ENCODE measurements around the gene MBD4.
"Not testable (repeated sequence)": the region's sequence is repeated elsewhere in the genome, so short reads cannot be mapped to it uniquely, and the experiment has no call there.

The MBD4 gene

DNA sequence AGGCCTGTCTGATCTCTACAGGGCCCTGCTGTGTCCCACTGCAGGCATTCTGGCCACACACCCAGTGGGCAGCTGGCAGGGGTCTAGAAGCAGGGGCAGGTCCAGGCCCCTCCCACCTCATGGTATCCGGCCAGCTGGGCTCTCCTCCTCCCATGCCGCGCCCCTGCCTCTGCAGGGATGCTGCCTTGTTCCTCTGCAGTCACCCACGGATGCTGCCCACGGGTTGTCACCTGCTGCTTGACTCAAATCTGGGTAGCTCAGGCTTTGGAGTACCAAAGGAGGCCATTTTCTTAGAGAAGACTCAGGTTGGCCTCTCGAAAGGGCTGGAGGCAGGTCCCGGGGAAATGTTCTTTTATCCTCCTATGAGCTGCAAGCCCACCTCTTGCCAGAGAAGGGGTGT is 36.3 kb downstream of the MBD4 start:
- no peak for DNase-seq

DNA sequence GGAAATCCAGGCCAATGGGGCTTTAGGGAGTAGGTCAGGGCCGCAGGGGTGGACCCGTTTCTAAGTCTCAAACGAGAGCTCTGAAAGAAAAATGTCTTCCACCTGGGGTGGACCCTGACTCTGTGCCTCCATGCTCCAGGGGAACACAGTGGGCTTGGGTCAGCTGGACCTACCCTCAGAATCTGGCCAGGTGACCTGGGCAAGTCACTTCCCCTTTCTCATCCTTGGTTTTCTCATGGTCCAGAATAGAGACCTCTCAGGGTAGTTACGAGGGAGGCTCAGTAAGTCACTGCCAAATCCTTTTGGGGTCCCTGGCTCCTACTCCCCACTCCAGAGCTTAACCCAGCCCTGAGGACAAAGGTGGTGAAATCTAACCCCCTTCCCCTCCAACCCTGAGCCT is 37.1 kb downstream of the MBD4 start:
- DNase-seq, result no peak

DNA sequence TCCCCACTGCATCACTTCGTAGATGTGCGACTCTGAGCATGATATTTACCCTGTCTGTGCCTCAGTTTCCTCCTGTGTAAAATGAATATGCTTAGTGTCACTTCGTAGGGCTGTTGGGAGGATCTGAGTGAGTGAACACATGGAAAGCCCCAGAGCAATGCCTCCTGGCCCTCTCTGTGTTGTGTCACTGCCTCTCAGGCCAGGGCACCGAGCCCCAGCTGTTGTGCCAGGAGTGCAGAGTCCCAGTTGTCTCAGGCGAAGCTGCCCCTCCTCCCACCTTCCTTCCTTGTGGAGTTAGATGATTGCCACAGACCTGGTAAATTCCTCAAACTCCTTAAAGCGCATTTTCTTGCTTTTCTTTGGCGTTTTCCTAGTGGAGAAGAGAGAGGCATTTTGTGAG is 37.5 kb downstream of the MBD4 start:
- DNase-seq, result no peak

DNA sequence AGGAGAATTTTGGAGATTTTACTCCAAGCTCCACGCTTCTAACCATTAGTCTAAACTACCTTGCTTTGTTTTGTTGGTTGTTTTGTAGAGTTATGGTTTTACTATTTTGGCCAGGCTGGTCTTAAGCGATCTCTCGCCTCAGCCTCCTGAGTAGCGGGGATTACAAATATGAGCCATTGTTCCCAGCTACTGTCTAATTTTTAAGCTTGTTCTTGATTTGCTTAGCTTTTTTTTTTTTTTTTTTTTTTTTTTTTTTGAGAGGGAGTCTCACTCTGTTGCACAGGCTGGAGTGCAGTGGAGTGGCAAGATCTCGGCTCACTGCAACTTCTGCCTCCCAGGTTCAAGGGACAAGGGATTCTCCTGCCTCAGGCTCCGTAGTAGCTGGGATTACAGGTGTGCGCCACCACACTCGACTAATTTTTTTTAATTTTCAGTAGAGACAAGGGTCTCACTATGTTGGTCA is 39.8 kb downstream of the MBD4 start:
- no peak for DNase-seq

DNA sequence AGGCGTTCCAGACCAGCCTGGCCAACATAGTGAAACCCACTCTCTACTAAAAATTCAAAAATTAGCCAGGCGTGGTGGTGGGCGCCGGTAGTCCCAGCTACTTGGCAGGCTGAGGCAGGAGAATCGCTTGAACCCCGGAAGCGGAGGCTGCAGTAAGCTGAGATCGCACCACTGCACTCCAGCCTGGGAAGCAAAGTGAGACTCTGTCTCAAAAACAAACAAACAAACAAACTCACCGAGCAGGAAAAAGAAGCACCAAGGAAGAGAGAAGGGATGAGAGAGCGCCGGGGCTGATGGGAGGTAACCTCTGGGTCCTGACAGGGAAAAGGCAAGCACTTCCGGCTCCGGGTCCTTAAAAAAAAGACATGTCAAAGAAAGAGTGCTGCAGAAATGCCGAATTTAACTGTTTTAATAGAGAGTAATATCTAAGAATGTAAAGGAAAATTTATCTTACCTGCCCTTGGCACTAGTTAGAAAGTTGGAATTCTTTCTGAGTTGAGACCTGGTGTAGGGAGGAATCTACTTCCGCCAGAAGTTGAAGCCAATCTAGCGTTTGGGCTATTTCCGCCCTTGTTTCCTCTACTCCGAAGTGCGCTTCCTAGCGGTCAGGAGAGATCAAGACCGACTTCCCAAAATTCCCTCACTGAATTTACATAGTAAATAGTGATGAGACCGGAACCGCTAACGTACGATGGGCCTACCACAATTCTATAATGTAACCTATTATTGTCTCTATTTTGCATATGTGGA is 40.4 kb downstream of the MBD4 start:
- DNase-seq, result peak; percentile 87

DNA sequence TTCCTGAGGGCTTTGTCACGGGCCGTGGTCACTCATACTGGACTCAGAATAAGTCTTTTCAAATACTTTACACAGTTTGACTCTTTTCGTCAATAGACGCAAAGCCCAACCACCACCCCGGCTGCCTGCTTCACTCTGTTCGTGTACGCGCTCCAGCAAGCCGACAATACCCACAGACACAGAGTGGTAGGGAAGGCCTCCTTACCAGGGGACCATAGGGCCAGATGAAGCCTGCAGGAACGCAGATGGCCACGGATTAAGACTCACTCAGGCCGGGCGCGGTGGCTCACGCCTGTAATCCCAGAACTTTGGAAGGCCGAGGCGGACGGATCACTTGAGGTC is 41.0 kb downstream of the MBD4 start:
- peak; percentile 2 for DNase-seq

DNA sequence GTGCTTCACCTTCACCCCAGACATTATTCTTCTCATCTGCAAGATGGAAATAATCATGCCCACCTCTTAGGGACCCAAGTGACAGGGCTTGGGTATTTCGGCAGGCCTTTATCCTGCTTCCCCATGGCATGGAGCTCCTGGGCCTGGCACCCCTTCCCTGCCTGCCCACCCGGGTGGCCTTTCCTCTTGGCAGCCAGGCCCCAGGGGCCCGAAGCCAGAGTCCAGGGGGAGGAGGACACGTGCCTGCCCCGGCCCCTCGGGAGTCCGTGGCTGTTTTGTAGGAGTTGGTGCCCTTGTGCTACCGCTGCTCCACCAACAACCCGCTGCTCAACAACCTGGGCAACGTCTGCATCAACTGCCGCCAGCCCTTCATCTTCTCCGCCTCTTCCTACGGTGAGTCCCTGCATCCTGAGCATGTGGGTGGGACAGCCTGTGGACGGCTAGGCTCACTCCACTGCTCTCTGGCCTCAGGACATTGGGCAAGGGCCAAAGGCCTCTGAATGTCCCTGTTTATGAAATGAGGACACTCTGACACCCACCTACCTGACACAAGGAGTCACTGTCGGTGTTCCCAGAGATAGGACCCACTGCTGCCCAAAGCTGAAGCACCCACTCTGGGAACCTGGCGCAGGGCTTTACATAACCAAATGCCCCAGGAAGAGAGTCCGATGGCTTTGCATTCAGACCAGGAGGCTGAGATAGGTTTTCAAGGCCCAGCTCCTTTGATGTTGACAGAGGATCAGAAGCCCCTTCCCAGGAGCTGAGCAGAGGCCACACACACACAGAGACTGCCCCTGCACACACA is 45.8 kb downstream of the MBD4 start:
- not testable (repeated sequence) for DNase-seq

DNA sequence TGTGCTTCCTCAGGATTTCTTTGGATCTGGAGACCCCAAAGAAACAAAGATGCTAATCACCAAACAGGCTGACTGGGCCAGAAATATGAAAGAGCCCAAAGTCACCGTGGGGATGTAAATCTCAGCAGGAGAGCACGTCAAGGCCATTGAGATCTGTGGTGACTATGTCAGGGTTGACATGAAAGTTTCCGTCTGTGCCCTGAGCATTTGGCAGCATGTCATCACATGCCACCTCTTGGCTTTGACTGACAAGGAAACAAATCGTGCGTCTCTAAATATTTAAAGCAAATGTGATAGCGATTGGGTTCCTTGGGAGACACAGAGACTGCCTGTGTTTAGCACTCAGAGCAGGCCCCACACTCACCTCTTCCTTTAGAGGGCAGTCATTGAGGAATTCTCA is 46.5 kb downstream of the MBD4 start:
- no peak for DNase-seq

DNA sequence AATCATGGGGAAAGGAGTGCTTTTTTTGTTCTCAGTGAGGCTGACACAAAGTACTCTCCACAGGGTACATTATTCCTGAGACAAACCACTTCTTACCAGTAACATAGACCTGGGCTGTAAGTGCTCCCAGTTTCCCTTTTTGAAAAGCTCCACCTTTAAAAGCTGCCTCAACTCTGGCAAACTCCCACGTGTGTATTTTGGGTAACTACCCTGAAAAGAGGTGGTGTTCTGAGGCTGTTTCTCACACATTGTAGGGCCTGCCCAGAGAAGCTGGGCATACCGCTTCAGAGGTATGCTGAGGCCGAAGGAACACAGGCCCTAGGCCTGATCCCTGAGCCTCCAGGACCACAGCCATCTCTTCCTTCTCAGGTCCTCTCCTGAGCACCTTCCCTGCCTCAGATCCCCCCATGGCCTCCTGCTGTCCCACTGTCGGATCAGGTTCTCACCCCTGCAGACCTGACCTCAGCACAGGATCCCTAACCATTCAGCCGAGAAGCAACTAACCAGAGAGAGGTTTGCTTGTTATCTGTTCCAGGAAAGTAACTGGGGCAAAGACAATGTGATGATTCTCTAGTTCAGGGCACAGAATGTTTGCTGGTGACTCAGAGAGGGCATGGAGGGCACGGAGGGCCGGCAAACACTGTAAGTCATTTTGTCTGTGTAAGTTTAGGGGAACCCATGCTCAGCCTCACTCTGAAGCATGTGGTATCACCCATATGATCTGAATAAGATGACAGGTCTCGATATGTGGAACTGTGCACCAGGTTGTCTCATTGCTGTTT is 47.5 kb downstream of the MBD4 start:
- not testable (repeated sequence) for DNase-seq

DNA sequence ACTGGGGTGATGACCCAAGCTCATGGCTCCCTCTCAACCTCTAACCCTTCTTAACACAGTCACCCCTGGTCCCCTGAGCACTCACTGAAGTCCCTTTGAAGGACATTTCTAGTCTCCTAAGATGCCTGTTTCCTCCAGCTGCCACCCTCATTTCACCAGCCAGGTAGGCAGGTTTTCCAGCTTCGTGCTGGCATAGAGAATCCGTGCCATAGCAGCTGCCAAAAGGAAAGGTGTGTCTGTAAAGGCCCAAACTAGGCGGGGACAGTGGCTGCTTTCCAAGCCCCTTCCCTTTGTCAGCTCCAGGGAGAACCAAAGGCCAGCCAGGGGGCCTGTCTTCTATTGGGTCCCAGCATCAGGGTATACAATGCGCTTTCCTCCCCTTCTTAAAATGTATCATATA is 48.2 kb downstream of the MBD4 start:
- DNase-seq, result not testable (repeated sequence)

DNA sequence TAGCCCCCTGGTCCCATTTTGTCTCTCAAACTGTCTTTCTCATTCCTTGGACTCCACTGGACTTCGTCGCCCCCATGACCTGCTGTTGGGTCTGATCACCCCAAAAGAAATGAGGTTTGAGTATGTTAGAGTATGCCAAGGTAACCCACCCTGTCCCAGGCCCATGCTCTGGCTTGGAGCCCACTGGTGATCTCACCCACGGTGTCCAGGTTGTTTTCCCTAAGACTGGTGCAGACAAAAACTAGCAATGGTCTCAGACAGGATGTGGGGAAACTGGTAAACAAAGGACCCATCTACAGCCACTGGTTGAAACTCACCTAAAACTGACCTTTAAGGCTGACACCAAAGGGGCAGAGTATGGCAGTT is 50.2 kb downstream of the MBD4 start:
- no peak for DNase-seq

DNA sequence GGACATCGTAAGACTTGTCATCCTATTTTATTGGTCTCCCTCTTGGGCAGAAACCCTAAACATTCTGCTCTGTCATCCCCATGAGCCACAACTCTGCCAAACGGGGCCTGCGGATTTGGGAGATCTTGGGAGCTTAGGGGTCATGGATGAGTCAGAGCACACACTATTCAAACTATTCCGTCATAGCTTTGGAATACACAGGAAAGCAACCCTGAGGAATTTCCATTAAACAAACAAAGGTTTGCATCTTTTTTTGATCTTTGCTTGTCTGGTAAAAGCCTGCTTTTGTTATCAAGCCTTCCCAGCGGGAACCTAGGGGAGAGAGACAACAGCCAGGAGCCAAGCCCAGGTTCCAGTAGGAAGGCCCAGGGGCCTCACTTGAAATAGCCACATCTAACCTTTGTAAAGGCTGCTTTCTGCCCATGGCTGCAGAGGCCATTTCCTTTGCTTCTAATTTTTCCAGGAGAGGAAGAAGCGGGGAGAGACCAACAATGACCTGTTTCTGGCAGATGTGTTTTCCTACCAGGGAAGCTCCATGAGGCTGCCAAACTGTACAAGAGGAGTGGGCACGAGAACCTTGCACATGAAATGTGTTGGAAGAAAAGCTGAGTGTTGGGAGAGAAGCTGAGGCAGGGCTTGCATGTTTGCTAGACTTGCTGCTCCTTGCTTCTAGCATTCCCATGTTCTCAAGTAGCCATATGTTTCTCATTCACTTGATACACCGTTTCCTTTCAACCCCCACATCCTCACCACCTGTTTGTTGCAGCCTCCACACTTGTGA is 50.8 kb downstream of the MBD4 start:
- DNase-seq, result not testable (repeated sequence)

DNA sequence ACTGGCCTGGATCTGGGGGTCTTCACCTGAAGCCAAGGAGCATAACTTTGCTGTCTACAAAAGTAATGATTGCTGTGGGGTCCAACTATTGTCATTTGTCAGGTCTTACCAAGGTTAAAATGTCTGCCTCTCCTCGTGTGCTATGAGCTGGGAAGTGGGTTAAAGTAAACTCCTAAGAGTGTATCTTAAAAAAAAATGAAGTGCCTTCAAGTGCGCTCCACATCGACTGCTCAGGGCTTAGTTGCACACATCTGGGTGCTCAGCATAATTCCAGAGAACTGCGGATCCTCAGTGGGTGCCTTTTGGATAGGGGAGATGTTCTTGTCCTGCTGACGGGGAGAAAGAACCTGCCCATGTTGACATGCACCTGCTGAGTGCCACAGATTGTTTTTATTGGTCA is 52.3 kb downstream of the MBD4 start:
- no peak for DNase-seq

DNA sequence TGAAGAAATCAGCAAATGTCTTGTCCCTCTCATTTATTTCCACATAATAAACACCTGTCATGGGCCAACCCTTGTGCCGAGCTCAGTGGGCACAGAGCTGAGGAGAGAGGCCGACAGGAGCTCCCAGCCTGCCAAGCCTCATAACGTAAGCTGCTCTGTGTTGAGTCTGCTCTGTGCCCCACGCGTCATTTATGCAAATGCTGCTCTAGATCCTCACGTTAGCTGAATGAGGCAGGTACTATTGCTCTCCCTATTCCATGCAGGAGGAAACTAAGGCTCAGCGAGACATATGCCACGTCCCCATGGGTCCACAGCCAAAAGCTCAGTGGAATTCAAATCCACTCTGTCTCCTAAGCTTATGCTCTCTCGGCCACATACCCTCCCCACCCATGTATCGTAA is 52.8 kb downstream of the MBD4 start:
- no peak for DNase-seq

DNA sequence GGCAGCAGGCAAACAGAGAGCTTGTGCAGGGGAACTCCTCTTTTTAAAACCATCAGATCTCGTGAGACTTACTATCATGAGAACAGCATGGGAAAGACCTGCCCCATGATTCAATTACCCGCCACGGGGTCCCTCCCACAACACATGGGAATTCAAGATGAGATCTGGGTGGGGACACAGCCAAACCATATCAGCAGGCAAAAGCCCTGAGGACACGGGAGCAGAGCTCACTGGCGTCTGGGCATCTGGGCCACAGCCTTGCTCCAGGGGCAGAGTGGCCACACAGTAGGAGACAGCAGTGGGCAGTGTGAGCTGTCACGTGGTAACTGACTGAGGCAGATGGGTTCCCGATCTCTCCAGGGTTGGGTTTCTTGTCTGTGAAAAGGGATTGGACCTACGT is 54.2 kb downstream of the MBD4 start:
- not testable (repeated sequence) for DNase-seq

DNA sequence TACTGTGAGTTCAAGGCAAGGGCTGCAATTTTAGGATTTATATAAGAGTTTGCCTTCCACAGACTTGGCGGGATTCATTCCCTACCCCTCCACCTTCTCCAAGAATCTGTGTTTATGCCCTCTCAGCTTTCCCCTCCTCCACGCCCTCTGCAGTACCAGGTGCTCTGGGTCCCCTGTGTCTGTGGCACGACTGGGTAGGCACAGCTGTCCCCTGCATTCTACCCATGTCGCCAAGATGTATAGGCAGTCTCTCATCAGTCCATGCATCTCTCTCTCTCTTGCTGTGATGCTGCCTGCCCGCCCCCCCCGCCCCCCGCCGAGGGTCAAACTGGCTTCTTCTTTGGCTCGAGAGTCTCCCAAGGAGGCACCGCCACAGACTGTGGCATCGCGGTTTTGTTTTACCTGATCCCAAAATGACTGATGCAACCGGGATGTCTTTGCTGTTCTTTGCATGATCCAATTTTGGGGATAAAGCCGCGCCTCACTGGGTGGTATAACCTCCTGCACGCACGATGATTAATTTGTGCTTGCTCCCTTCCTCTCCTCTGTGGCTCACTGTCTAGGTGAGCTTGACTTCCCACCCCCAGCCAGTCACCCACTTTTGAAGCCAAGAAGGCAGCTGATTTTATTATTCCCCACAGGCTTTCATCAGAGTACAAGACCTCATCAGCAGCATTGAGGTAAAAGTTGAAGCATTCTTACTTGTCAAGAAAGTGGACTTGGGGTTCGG is 55.0 kb downstream of the MBD4 start:
- DNase-seq, result no peak

DNA sequence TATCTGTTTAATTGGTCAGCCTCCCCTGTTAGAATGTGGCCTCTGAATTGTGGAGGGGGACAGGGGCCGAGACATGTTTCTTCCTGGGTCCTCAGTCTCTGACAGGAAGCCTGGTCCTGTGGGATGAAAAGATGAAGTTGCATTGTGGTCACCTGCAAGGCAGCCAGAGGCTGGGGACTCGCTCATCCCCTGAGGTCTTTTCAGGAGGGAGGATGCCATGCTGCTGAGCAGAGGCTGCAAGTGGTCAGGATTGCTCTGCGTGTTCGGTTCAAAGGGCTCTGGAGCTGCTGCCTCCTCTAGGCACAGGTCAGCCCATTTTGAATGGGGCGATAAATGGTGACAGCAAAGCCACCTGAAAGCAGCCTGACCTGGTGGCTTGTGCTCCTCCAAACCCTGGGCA is 55.6 kb downstream of the MBD4 start:
- DNase-seq, result not testable (repeated sequence)

DNA sequence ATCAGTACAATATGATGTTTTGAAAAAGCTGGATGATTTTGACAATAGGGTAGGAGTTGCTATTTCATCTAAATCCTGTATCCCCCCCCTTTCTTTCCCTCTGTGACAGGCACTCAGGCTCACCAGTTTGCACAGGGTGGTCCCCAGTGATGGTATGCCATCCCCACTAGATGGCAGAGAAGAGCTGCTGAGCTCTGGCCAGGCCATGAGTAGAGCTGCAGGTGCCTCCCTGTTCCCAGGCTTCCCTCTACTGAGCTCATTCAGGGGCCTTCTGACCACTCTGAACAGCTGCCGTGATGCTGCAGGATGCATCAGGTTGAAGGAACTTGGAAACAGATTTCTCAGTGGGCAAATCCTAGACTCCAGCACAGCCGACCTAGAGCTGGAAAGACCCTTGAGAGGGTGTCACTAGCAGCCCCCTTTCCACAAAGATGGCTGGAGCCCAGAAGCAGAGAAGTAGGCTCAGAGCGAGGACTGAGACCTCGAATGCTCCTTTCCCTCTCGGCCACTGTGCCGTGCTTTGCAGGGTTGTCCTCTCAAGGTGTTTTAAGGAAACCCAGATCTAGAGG is 56.4 kb downstream of the MBD4 start:
- DNase-seq, result peak; percentile 29

DNA sequence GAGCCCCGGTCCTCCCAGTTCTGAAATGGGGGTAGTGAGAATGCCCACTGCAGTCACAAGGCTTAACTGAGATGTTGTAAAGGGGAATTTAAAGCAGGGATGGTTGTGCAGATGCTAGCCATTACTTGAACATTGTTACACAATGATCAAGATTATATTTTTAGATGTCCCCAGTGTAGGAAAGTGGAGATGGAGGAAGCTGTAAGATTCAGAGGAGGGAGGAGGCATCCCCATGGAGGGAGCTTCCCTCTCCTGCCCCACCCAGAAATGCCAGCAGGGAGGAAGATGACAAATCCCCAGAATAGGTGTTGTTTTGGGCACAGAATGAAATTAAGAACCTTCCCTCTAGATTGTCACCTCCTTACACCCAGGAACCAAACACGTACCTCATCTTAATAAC is 57.4 kb downstream of the MBD4 start:
- no peak for DNase-seq

Measured in CD4-positive, alpha-beta T cell treated with Interleukin-4 for 4 hours (primary cell).